Neutrophil (primary cell): ENCODE results near the gene LSM10.

Source experiments
- H3K27ac ChIP-seq: fragments of 200-600 bp; sonication (generic); 2 replicates; pipeline ENCODE4 v1.5.1; 2016; ENCODE audit warnings: mild to moderate bottlenecking, moderate library complexity
- H3K27me3 ChIP-seq: fragments of 200-600 bp; sonication (generic); 2 replicates; pipeline ENCODE4 v1.6.0; 2016; ENCODE audit warnings: mild to moderate bottlenecking
- H3K36me3 ChIP-seq: fragments of 200-600 bp; sonication (generic); 2 replicates; pipeline ENCODE4 v1.5.1; 2017
- H3K4me1 ChIP-seq, 2 experiments: fragments of 200-600 bp in 1 of 2; sonication (generic) in 1 of 2; 1 replicate in 1 of 2; 2 replicates in 1 of 2; pipeline versions ENCODE4 v1.5.1 to v1.6.1; 2013 to 2016; ENCODE audit warnings: low read depth in 1 of 2, low read length in 1 of 2, mild to moderate bottlenecking in 1 of 2, moderate library complexity in 1 of 2; ENCODE audit not compliant: control insufficient read depth in 1 of 2, insufficient read depth in 1 of 2
- H3K4me3 ChIP-seq, 2 experiments: fragments of 200-600 bp in 1 of 2; sonication (generic) in 1 of 2; 1 replicate in 1 of 2; 2 replicates in 1 of 2; pipeline ENCODE4 v1.5.1; 2013 to 2016; ENCODE audit warnings: low read depth in 1 of 2, low read length in 1 of 2, mild to moderate bottlenecking in 1 of 2, moderate library complexity in 1 of 2
- H3K9me3 ChIP-seq: fragments of 200-600 bp; sonication (generic); 2 replicates; pipeline ENCODE4 v1.5.1; 2016
- TF ChIP-seq, protein P1 (sequence below): fragments of 200-600 bp; sonication (generic); IDR thresholded peaks from 2 replicates; pipeline ENCODE4 v1.5.1; 2016; ENCODE audit warnings: antibody characterized with exemption

LSM10 gene

DNA sequence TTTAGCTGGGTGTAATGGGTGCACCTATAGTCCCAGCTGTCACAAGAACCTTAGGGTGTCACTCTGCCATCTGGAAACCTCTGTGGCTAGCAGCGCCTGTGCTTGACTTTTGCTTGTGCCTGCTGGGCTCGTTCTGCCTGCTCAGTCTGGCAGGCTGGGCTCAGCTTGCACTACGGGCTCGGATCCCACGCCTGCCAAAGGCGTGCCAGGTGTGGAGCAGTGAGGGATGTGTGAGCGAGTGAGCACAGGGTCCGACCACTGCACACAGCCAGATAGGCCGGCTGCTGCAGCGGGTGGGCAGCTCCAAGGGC is 2.8 kb upstream of the LSM10 start:
- TF ChIP-seq, protein P1, sequence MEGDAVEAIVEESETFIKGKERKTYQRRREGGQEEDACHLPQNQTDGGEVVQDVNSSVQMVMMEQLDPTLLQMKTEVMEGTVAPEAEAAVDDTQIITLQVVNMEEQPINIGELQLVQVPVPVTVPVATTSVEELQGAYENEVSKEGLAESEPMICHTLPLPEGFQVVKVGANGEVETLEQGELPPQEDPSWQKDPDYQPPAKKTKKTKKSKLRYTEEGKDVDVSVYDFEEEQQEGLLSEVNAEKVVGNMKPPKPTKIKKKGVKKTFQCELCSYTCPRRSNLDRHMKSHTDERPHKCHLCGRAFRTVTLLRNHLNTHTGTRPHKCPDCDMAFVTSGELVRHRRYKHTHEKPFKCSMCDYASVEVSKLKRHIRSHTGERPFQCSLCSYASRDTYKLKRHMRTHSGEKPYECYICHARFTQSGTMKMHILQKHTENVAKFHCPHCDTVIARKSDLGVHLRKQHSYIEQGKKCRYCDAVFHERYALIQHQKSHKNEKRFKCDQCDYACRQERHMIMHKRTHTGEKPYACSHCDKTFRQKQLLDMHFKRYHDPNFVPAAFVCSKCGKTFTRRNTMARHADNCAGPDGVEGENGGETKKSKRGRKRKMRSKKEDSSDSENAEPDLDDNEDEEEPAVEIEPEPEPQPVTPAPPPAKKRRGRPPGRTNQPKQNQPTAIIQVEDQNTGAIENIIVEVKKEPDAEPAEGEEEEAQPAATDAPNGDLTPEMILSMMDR = no peak
- Histone ChIP-seq H3K4me1 (peaks cover 37 to 44% of the 10 kb centered on the region in 2 experiments), H3K27me3 (no peaks in the 10 kb centered on the region), H3K27ac (peak overlapping the region; percentile 86), H3K36me3 (no peaks in the 10 kb centered on the region), H3K4me3 (peak overlapping the region in 1 of 2 experiments; percentile 16), H3K9me3 (no peaks in the 10 kb centered on the region)

DNA sequence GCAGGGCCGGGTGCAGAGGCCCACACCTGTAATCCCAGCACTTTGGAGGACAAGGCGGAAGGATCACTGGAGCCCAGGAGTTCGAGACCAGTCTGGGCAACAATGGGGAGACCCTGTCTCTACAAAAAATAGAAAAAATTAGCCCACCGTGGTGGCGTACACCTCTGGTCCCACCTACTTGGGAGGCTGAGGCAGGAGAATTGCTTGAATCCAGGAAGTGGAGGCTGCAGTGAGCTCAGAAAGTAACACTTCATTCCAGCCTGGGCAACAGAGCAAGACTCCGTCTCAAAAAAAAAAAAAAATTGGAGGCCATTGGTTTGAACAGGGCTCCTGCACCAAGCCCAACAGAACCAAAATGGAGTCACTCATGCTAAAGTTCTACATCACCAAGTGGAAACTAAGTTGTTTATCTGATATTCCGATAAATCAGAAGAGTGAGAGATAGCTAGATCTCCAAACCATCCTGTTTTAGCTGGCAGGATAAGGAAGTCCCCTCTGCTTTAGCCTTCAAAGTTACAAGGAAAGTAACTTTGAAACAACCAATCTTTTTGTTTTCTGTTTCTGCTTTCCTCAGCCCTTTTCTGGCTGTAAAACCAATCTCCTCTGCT is 766 bp upstream of the LSM10 start:
- peaks cover 7% of the 10 kb centered on the region for H3K36me3 ChIP-seq
- H3K27ac ChIP-seq = peak overlapping the region; percentile 93
- TF ChIP-seq, protein P1 = no peak
- peaks cover 48 to 54% of the 10 kb centered on the region in 2 experiments for H3K4me1 ChIP-seq
- no peaks in the 10 kb centered on the region for H3K27me3 ChIP-seq
- no peaks in the 10 kb centered on the region for H3K9me3 ChIP-seq
- H3K4me3 ChIP-seq = peak overlapping the region; percentile 81 to 93

- Histone ChIP-seq H3K27ac (peak overlapping the region; percentile 93), H3K4me3 (peak overlapping the region; percentile 81 to 93), H3K9me3 (no peaks in the 10 kb centered on the region), H3K27me3 (no peaks in the 10 kb centered on the region), H3K4me1 (peaks cover 47 to 54% of the 10 kb centered on the region in 2 experiments), H3K36me3 (peaks cover 22% of the 10 kb centered on the region)
- TF ChIP-seq, protein P1 = no peak
These were observed 678 bp downstream of the LSM10 start for GRCh38 chr1:36397083-36397377.

- H3K9me3 ChIP-seq = no peaks in the 10 kb centered on the region
- peak overlapping the region; percentile 93 for H3K27ac ChIP-seq
- peak overlapping the region; percentile 81 to 93 for H3K4me3 ChIP-seq
- TF ChIP-seq, protein P1 = no peak
- H3K27me3 ChIP-seq = no peaks in the 10 kb centered on the region
- peaks cover 27% of the 10 kb centered on the region for H3K36me3 ChIP-seq
- H3K4me1 ChIP-seq = peaks cover 40 to 50% of the 10 kb centered on the region in 2 experiments
These were observed 1.3 kb downstream of the LSM10 start for GRCh38 chr1:36396359-36396758.

GRCh38 chr1:36393686-36394085 is 4.0 kb downstream of the LSM10 start:
- peaks cover 55 to 67% of the 10 kb centered on the region in 2 experiments for H3K4me1 ChIP-seq
- H3K27ac ChIP-seq = peak overlapping the region; percentile 21
- no peaks in the 10 kb centered on the region for H3K27me3 ChIP-seq
- no peaks in the 10 kb centered on the region for H3K9me3 ChIP-seq
- H3K36me3 ChIP-seq = peaks cover 37% of the 10 kb centered on the region
- TF ChIP-seq, protein P1 = no peak
- H3K4me3 ChIP-seq = no peak overlapping the region

DNA sequence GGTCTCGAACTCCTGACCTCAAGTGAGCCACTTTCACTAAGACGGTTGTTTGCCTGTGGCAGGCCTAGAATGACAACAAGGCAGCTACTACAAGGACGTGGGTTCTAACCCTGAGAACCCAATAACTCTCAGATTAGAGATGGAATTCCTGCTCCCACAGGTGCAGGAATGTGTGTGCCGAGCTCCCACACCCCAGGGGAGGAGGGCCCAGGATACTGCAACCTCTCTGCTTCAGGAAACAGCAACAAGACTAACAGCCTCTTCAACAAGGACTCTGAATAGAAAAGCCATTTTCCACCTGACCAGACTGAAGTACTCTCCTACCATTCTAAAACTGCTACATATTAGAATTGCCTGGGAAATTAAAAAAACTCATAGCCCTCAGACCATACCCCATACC is 4.9 kb downstream of the LSM10 start:
- H3K4me3 ChIP-seq = no peak overlapping the region
- H3K36me3 ChIP-seq = peaks cover 37% of the 10 kb centered on the region
- no peaks in the 10 kb centered on the region for H3K9me3 ChIP-seq
- H3K27ac ChIP-seq = peak overlapping the region; percentile 21
- no peaks in the 10 kb centered on the region for H3K27me3 ChIP-seq
- H3K4me1 ChIP-seq = peaks cover 58 to 69% of the 10 kb centered on the region in 2 experiments
- TF ChIP-seq, protein P1 = no peak
